Testis (tissue), 3 donors: ENCODE data around the gene KLHL26. TPM values are rescaled to one million over a fixed set of nuclear protein-coding genes. Genes with fewer than 3 reads are reported as not detected.

ENCODE experiments used
- DNase-seq: peaks from one replicate; pipeline ENCODE4 v3.0.0-alpha.2; 2019
- H3K27ac ChIP-seq, 2 donors: fragments of 200-600 bp; sonication (generic); one replicate each; pipeline ENCODE4 v1.5.1; 2019
- H3K27me3 ChIP-seq: fragments of 200-600 bp; sonication (generic); one replicate; pipeline ENCODE4 v1.5.1; 2019
- H3K36me3 ChIP-seq: fragments of 200-600 bp; sonication (generic); one replicate; pipeline ENCODE4 v1.5.1; 2017; ENCODE audit warnings: low read depth; ENCODE audit errors: missing control alignments
- H3K4me1 ChIP-seq: fragments of 200-600 bp; sonication (generic); one replicate; pipeline ENCODE4 v1.5.1; 2019
- H3K4me3 ChIP-seq, 2 donors: fragments of 200-600 bp; sonication (generic); one replicate each; pipeline ENCODE4 v1.5.1; 2017 to 2019
- H3K9me3 ChIP-seq: fragments of 200-600 bp; sonication (generic); one replicate; pipeline ENCODE4 v1.5.1; 2017
- POLR2A ChIP-seq: fragments of 450-650 bp; IDR thresholded peaks from one replicate; pipeline ENCODE4 v1.6.1; 2017; ENCODE audit warnings: antibody characterized with exemption, mild to moderate bottlenecking, moderate library complexity
- WGBS, 2 donors: methylation state at CpG; one replicate each; pipeline ENCODE4 v1.1.5; 2018; 5-methylcytosine and 5-hydroxymethylcytosine counted together
- intact Hi-C: fragments of 100-400 bp; cut with DNase I; formaldehyde crosslinking; loops from one replicate; pipeline ENCODE4 v1.15.1; 2023; ENCODE audit warnings: low total_unique reads
- polyA plus RNA-seq: library from polyadenylated mRNA; stranded (reverse); fragments of 350-450 nt; fragmentation: Illumina TruSeq; extraction: RNeasy Lipid Tissue Mini Kit (QIAGEN cat#74804); gene quantifications from one replicate; pipeline ENCODE4 v1.2.3, GENCODE V29; 2014; ENCODE audit warnings: low read depth, low replicate concordance; ENCODE audit not compliant: insufficient read depth
- total RNA-seq, 2 donors: library from RNA; depleted of rRNA; stranded (reverse); fragments of >200 nt; gene quantifications; one replicate each; pipeline ENCODE4 v1.2.3, GENCODE V29; 2016
- TF ChIP-seq, protein P1 (sequence below), 3 experiments: fragments of 450-650 bp in 2 of 3; fragments of 200-600 bp in 1 of 3; sonication (generic) in 1 of 3; IDR thresholded peaks; one replicate each; pipeline ENCODE4 v1.5.1; 2016 to 2019; ENCODE audit warnings: antibody characterized with exemption in 3 of 3, mild to moderate bottlenecking in 2 of 3, moderate library complexity in 1 of 3

Gene KLHL26
- total and polyA plus RNA-seq, 3 donors from 2014 or later, result 10.6 to 32.3 (median 16.5) TPM

DNA sequence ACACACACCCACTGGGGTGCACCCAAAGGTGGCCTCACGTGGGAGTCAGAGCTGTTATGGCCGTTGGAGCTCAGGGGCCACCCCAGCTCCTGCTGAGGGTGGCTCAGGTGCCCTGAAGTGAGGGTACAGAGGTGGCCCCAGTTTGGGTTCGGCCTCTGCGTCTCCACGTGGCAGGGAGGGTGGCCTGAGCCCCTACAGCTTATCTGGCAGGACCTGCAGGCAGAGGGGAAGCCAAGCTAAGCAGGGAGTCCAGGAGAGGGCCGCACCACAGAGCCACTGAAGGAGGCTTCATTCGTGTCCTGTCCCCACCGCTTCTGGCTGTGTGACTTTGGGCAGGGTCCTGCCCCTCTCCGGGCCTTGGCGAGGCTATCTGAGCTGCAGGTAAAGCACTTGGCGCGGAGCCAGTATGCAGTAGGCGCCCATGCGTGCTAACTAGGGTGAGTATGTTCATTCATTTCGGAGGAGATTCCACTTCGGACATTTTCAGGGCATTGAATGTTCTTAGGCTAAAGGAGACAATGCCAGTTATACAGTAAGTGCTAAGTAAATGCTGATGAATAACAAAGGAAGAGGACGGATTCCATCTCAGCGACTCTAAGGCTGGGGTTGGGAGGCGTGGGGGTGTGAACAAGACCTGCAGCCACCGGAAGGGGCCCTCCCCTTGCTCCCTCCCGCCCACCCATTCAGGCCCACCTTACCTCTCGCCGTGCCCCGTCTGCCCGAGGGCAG, 43.3 kb upstream of the KLHL26 start:
- TF ChIP-seq POLR2A, result no peak
- TF ChIP-seq, protein P1, sequence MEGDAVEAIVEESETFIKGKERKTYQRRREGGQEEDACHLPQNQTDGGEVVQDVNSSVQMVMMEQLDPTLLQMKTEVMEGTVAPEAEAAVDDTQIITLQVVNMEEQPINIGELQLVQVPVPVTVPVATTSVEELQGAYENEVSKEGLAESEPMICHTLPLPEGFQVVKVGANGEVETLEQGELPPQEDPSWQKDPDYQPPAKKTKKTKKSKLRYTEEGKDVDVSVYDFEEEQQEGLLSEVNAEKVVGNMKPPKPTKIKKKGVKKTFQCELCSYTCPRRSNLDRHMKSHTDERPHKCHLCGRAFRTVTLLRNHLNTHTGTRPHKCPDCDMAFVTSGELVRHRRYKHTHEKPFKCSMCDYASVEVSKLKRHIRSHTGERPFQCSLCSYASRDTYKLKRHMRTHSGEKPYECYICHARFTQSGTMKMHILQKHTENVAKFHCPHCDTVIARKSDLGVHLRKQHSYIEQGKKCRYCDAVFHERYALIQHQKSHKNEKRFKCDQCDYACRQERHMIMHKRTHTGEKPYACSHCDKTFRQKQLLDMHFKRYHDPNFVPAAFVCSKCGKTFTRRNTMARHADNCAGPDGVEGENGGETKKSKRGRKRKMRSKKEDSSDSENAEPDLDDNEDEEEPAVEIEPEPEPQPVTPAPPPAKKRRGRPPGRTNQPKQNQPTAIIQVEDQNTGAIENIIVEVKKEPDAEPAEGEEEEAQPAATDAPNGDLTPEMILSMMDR (IDR thresholded peaks at IDR 0.05), result no peak
- H3K27me3 ChIP-seq, result no peaks in the 10 kb centered on the region
- DNase-seq, result no peak
- intact Hi-C loops, result loop anchor here (10.0 kb wide), 2 partner anchors 91 to 251 kb away; partner anchors contain the start of gene CRTC1
- H3K9me3 ChIP-seq, result no peaks in the 10 kb centered on the region
- H3K4me3 ChIP-seq, result peak overlapping the region in 1 of 2 donors; percentile 41
- WGBS, 2 donors, result 7 to 30% methylated on average over 6 to 25 of the region's 25 CpGs
- no peak overlapping the region for H3K27ac ChIP-seq
- peaks cover 18% of the 10 kb centered on the region for H3K4me1 ChIP-seq
- H3K36me3 ChIP-seq, result no peaks in the 10 kb centered on the region

DNA sequence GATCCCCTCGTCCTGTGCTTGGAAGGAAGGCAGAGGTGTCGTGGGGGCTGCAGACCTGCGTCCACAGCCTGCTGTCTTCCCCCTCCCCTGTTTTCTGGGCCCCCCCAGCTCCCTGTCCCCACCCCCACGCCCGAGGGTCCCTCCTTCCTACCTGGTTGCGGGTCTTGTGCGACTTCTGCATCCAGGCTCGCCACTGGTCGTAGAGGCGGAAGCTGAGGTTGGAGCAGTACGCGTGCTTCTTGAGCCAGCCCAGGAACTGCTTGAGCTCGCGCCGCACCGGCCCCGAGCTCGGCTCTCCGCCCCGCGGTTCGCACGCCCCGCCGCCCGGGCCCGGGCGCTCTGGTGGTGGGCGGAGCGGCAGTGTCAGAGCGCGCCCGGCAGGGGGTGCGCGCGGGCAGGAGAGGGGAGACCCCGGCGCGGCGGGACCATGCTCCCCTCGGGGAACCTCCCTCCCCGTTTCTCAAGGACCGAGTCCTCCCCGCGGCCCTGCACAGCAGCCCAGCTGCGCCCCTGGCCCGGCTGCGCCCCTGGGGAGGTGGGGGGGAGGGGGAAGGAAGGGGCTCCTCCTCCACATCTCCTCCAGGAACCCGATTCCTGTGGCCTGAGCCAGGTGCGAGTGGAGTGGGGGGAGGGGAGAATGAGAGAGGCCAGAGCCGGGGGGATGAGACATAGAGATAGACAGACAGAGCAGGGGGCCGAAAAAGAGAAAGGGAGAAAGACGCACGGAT, 42.6 kb upstream of the KLHL26 start:
- Histone ChIP-seq H3K9me3 (no peaks in the 10 kb centered on the region), H3K27me3 (no peaks in the 10 kb centered on the region), H3K4me3 (peak overlapping the region; percentile 15 to 41), H3K27ac (no peak overlapping the region), H3K36me3 (no peaks in the 10 kb centered on the region), H3K4me1 (peaks cover 18% of the 10 kb centered on the region)
- TF ChIP-seq POLR2A, result no peak
- TF ChIP-seq, protein P1 (IDR thresholded peaks at IDR 0.05), result peak; percentile 78 to 94 (median 84)
- WGBS, 2 donors, result 0 to 2% methylated on average over 15 to 47 of the region's 54 CpGs
- DNase-seq, result peak; percentile 80
- intact Hi-C loops, result loop anchor here (10.0 kb wide), 2 partner anchors 91 to 251 kb away; partner anchors contain the start of gene CRTC1

DNA sequence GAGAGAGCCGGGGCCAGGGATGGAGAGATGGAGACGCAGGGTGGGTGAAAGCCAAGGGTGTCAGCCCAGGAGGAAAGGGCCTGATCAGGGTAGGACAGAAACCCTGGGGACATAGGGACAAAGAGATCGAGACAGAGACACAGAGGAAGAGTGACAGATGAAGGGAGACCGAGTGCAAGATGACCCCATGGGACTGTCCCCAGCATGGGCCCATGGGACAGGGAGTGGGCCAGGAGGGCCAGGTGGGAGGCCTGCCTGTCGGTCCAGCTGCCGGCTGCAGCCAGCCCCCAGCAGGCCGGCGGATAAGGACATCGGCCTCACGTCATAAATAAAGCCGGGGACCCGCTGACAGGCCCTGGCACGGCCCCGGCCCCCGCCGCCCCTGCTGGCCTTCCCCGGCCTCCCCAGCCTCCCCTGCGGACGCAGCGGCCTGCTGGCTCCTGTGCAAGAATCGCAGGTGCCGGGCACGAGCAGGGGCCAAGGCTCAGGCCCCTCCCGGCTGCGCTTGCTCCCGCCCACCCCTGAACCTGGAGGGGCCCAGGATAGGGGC, 41.9 kb upstream of the KLHL26 start:
- Histone ChIP-seq H3K27ac (no peak overlapping the region), H3K4me3 (peak overlapping the region; percentile 15 to 41), H3K9me3 (no peaks in the 10 kb centered on the region), H3K27me3 (no peaks in the 10 kb centered on the region), H3K36me3 (no peaks in the 10 kb centered on the region), H3K4me1 (peaks cover 14% of the 10 kb centered on the region)
- no peak for DNase-seq
- 5 to 31% methylated on average over 8 to 26 of the region's 26 CpGs for WGBS, 2 donors
- TF ChIP-seq POLR2A, result no peak
- TF ChIP-seq, protein P1 (IDR thresholded peaks at IDR 0.05), result no peak
- intact Hi-C loops, result loop anchor here (10.0 kb wide), 2 partner anchors 90 to 250 kb away; partner anchors contain the start of gene CRTC1

DNA sequence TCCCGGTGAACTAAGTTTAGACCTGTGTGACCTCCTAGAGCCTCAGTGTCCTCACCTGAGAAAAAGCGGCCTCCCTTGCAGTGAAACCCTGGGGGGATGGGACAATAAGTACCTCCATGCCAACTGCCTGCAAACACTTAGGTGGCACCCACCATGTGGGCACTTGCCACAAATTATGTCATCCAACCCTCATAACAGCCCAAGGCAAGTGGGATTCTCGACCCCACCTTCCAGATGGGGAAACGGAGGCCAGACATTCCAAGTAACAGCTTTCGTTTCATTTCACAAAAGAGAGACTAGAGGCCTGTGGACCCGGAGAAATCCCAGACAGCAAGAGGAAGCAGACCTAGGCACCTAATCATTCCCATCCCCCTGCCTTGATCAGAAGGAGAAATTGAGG, 41.4 kb upstream of the KLHL26 start:
- no peak overlapping the region for H3K4me3 ChIP-seq
- H3K9me3 ChIP-seq, result no peaks in the 10 kb centered on the region
- 42 to 67% methylated on average over 3 to 6 of the region's 6 CpGs for WGBS, 2 donors
- intact Hi-C loops, result loop anchor here (10.0 kb wide), 2 partner anchors 89 to 249 kb away; partner anchors contain the start of gene CRTC1
- no peaks in the 10 kb centered on the region for H3K27me3 ChIP-seq
- H3K27ac ChIP-seq, result no peak overlapping the region
- no peak for DNase-seq
- peaks cover 13% of the 10 kb centered on the region for H3K4me1 ChIP-seq
- no peak for TF ChIP-seq POLR2A
- H3K36me3 ChIP-seq, result no peaks in the 10 kb centered on the region

DNA sequence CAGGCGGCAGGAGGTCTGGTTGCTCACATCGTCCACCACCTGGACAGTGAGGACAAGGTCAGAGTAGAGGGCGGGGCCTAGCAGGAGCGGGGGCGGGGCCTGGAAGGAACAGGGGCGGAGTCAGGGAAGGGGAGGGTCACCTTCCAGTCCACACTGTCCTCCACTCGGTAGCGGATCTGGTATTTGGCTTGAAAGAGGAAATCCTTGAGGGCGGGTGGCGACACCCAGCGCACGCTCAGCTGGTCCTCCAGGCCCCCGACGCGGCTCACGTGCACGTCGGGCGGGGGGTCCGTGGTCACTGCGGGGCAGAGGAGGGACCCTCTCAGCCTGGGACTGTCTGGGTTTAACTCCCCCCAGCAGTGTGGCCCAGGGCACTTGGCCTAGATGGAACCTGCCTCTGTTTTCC, 40.1 kb upstream of the KLHL26 start:
- Histone ChIP-seq H3K4me1 (peaks cover 13% of the 10 kb centered on the region), H3K9me3 (no peaks in the 10 kb centered on the region), H3K27me3 (no peaks in the 10 kb centered on the region), H3K36me3 (no peaks in the 10 kb centered on the region), H3K4me3 (no peak overlapping the region), H3K27ac (no peak overlapping the region)
- TF ChIP-seq, protein P1 (IDR thresholded peaks at IDR 0.05), result no peak
- TF ChIP-seq POLR2A, result no peak
- peak; percentile 55 for DNase-seq
- 7 to 22% methylated on average over 19 to 21 of the region's 21 CpGs for WGBS, 2 donors
- intact Hi-C loops, result loop anchor here (10.0 kb wide), 2 partner anchors 88 to 248 kb away; partner anchors contain the start of gene CRTC1
